ENCODE measurements around the gene THSD4. TPM values are rescaled to one million over a fixed set of nuclear protein-coding genes. Genes with fewer than 3 reads are reported as not detected.

Gene THSD4
- total and polyA plus RNA-seq, 9 of the 15 experiments (the other 6 are each of a cell fraction or from before 2014, with no cell fraction given) = 0.04 TPM; not detected in 5

- CTCF ChIA-PET (ENCODE audit: low intra/inter-chr PET ratio) = no interaction called here
- Histone ChIP-seq H3K4me1 (replicated peaks in 1 of 2; ENCODE audit: control insufficient read depth in 2 of 2, insufficient read depth in 2 of 2, low read length in 2 of 2) (no peaks in the 10 kb centered on the region; a peak in 1 of 5 replicates), H3K4me3 (no peak overlapping the region), H2AFZ (ENCODE audit: low read depth, low read length) (no peak overlapping the region), H3K27ac (ENCODE audit: extremely low read depth, low read depth, low read length) (no peak overlapping the region), H3K9me3 (replicated peaks; ENCODE audit: control insufficient read depth, insufficient read depth, low read depth, low read length) (no peaks in the 10 kb centered on the region), H3K36me3 (ENCODE audit: control insufficient read depth, insufficient read depth, low read length) (no peaks in the 10 kb centered on the region), H3K27me3 (ENCODE audit: control insufficient read depth in 2 of 2, insufficient read depth in 2 of 2, low read length in 2 of 2) (no peaks in the 10 kb centered on the region; a peak in 1 of 5 replicates), H3K9ac (ENCODE audit: insufficient read depth in 1 of 2, low read depth in 2 of 2, low read length in 2 of 2) (no peak overlapping the region), H3K79me2 (ENCODE audit: control insufficient read depth, insufficient read depth, low read length) (no peaks in the 10 kb centered on the region), H3K4me2 (ENCODE audit: insufficient read depth, low read length) (no peak overlapping the region), H4K20me1 (replicated peaks; ENCODE audit: control insufficient read depth, insufficient read depth, low read length) (no peaks in the 10 kb centered on the region; the same call in 1 of the 2 replicates), H3K9me1 (ENCODE audit: control insufficient read depth, insufficient read depth, low read length) (no peaks in the 10 kb centered on the region)
- in situ Hi-C loops (cut with MboI) (no loop called here), intact Hi-C loops (cut with micrococcal nuclease) (no loop called here)
- FAIRE-seq (peak; percentile 83), DNase-seq (ENCODE audit: extremely low read depth in 1 of 4, low spot score in 3 of 4) (no peak), ATAC-seq (no peak)
- WGBS (ENCODE audit: insufficient coverage, low coverage, missing lambda C conversion rate) = 0% methylated on average over 6 of the region's 6 CpGs
- no TSS peak for BruUV-seq (replicated peaks)
- TF ChIP-seq TRIM24 (IDR thresholded peaks at IDR 0.05) = no peak
- TF ChIP-seq DNMT1 (IDR thresholded peaks at IDR 0.05) = no peak
- TF ChIP-seq ELF4 (CRISPR knock-in tag; IDR thresholded peaks at IDR 0.05) = 0 out of 2 replicates have a peak, but pooled peaks have one; percentile 11
- POLR2A ChIA-PET = no interaction called here
These were observed 84.4 kb downstream of the THSD4 start for GRCh38 chr15:71199384-71200351.

GRCh38 chr15:71201477-71201876 is 86.2 kb downstream of the THSD4 start:
- H2AFZ ChIP-seq (ENCODE audit: low read depth, low read length) = no peak overlapping the region
- in situ Hi-C loops (cut with MboI) (no loop called here), intact Hi-C loops (cut with micrococcal nuclease) (no loop called here)
- H3K36me3 ChIP-seq (ENCODE audit: control insufficient read depth, insufficient read depth, low read length) = no peaks in the 10 kb centered on the region
- DNase-seq (ENCODE audit: extremely low read depth in 1 of 4, low spot score in 3 of 4) (no peak), FAIRE-seq (no peak), ATAC-seq (no peak)
- no peaks in the 10 kb centered on the region for H3K9me3 ChIP-seq (replicated peaks; ENCODE audit: control insufficient read depth, insufficient read depth, low read depth, low read length)
- ChIA-PET POLR2A (no interaction called here), CTCF (ENCODE audit: low intra/inter-chr PET ratio) (no interaction called here)
- no peaks in the 10 kb centered on the region for H3K9me1 ChIP-seq (ENCODE audit: control insufficient read depth, insufficient read depth, low read length)
- H3K9ac ChIP-seq (ENCODE audit: insufficient read depth in 1 of 2, low read depth in 2 of 2, low read length in 2 of 2) = no peak overlapping the region
- no peaks in the 10 kb centered on the region for H3K79me2 ChIP-seq (ENCODE audit: control insufficient read depth, insufficient read depth, low read length)
- H3K4me1 ChIP-seq (replicated peaks in 1 of 2; ENCODE audit: control insufficient read depth in 2 of 2, insufficient read depth in 2 of 2, low read length in 2 of 2) = no peaks in the 10 kb centered on the region; a peak in 1 of 5 replicates
- 2% methylated on average over 9 of the region's 9 CpGs for WGBS (ENCODE audit: insufficient coverage, low coverage, missing lambda C conversion rate)
- H3K27ac ChIP-seq (ENCODE audit: extremely low read depth, low read depth, low read length) = no peak overlapping the region
- no peak overlapping the region for H3K4me3 ChIP-seq
- no peak overlapping the region for H3K4me2 ChIP-seq (ENCODE audit: insufficient read depth, low read length)
- no peaks in the 10 kb centered on the region; the same call in 1 of the 2 replicates for H4K20me1 ChIP-seq (replicated peaks; ENCODE audit: control insufficient read depth, insufficient read depth, low read length)
- H3K27me3 ChIP-seq (ENCODE audit: control insufficient read depth in 2 of 2, insufficient read depth in 2 of 2, low read length in 2 of 2) = no peaks in the 10 kb centered on the region; a peak in 1 of 5 replicates
- BruUV-seq (replicated peaks) = no TSS peak
- no peak for TF ChIP-seq NFATC3 (IDR thresholded peaks at IDR 0.05)
- no peak for TF ChIP-seq BMI1 (IDR thresholded peaks at IDR 0.05; ENCODE audit: low read length)
- TF ChIP-seq TEAD4 (IDR thresholded peaks at IDR 0.05; ENCODE audit: low read length) = no peak
- no peak for TF ChIP-seq TEAD4 (CRISPR knock-in tag; IDR thresholded peaks at IDR 0.05; ENCODE audit: borderline replicate concordance)
- no peak for TF ChIP-seq ATF7 (IDR thresholded peaks at IDR 0.05)
- TF ChIP-seq SETDB1 (IDR thresholded peaks at IDR 0.05; ENCODE audit: low read length) = no peak
- TF ChIP-seq NFIC (IDR thresholded peaks at IDR 0.05) = peak; percentile 81
- no peak for TF ChIP-seq ZNF668 (CRISPR knock-in tag; IDR thresholded peaks at IDR 0.05)
- TF ChIP-seq NFIX (CRISPR knock-in tag; IDR thresholded peaks at IDR 0.05; ENCODE audit: low read depth) = peak; percentile 45; the same call in 1 of the 2 replicates
